GM23338 (cell line): ENCODE results near the gene RHEX.
"Not testable (repeated sequence)": the region's sequence is repeated elsewhere in the genome, so short reads cannot be mapped to it uniquely, and the experiment has no call there.

Source experiments
- EZH2 ChIP-seq: fragments of 200-600 bp; sonication (generic); IDR thresholded peaks from one replicate; pipeline ENCODE4 v1.8.0; 2017; ENCODE audit warnings: antibody characterized with exemption, mild to moderate bottlenecking, low read depth; ENCODE audit not compliant: unreplicated experiment
- EZH2phosphoT487 ChIP-seq: fragments of 200-600 bp; sonication (generic); IDR thresholded peaks from one replicate; pipeline ENCODE4 v1.8.1; 2018; ENCODE audit warnings: antibody characterized with exemption; ENCODE audit not compliant: unreplicated experiment
- JUNB ChIP-seq: IDR thresholded peaks from one replicate; pipeline ENCODE4 v1.6.1; 2016; ENCODE audit warnings: antibody characterized with exemption; ENCODE audit not compliant: unreplicated experiment
- POLR2AphosphoS5 ChIP-seq: IDR thresholded peaks from 2 replicates; pipeline ENCODE4 v1.6.1; 2016; ENCODE audit warnings: antibody characterized with exemption, low read depth
- ZNF331 ChIP-seq: fragments of 250-450 bp; sonication (Bioruptor Pico); IDR thresholded peaks from 2 replicates; pipeline ENCODE4 v1.5.0; 2020; ENCODE audit warnings: low read depth, mild to moderate bottlenecking, moderate library complexity
- TF ChIP-seq, protein P1 (sequence below), 2 experiments: fragments of 200-600 bp in 1 of 2; sonication (generic) in 1 of 2; conservative IDR thresholded peaks; 2 replicates each; pipeline versions ENCODE4 v1.5.1 to v1.6.1; 2016 to 2017; ENCODE audit warnings: antibody characterized with exemption in 2 of 2, low read depth in 2 of 2, mild to moderate bottlenecking in 2 of 2, moderate library complexity in 1 of 2
- TF ChIP-seq, protein P2 (sequence below): IDR thresholded peaks from one replicate; pipeline ENCODE4 v1.6.1; 2018; ENCODE audit warnings: antibody characterized with exemption; ENCODE audit not compliant: unreplicated experiment
- TF ChIP-seq, protein P3 (sequence below): IDR thresholded peaks from 2 replicates; pipeline ENCODE4 v1.6.1; 2016; ENCODE audit warnings: antibody characterized with exemption

DNA sequence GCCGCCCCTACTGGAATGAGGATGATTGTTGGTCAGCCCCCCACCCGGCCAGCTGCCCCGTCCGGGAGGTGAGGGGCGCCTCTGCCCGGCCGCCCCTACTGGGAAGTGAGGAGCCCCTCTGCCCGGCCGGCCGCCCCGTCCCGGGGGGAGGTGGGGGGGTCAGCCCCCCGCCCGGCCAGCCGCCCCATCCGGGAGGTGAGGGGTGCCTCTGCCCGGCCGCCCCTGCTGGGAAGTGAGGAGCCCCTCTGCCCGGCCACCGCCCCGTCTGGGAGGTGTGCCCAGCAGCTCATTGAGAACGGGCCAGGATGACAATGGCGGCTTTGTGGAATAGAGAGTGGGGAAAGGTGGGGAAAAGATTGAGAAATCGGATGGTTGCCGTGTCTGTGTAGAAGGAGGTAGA lies 11.5 kb downstream of the RHEX start:
- TF ChIP-seq, protein P1, sequence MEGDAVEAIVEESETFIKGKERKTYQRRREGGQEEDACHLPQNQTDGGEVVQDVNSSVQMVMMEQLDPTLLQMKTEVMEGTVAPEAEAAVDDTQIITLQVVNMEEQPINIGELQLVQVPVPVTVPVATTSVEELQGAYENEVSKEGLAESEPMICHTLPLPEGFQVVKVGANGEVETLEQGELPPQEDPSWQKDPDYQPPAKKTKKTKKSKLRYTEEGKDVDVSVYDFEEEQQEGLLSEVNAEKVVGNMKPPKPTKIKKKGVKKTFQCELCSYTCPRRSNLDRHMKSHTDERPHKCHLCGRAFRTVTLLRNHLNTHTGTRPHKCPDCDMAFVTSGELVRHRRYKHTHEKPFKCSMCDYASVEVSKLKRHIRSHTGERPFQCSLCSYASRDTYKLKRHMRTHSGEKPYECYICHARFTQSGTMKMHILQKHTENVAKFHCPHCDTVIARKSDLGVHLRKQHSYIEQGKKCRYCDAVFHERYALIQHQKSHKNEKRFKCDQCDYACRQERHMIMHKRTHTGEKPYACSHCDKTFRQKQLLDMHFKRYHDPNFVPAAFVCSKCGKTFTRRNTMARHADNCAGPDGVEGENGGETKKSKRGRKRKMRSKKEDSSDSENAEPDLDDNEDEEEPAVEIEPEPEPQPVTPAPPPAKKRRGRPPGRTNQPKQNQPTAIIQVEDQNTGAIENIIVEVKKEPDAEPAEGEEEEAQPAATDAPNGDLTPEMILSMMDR (conservative IDR thresholded peaks at IDR 0.05; ENCODE audit: low read depth in 2 of 2): not testable (repeated sequence)
- TF ChIP-seq POLR2AphosphoS5; EZH2; EZH2phosphoT487; JUNB; ZNF331 (CRISPR knock-in tag): not testable (repeated sequence)
- TF ChIP-seq, protein P2, sequence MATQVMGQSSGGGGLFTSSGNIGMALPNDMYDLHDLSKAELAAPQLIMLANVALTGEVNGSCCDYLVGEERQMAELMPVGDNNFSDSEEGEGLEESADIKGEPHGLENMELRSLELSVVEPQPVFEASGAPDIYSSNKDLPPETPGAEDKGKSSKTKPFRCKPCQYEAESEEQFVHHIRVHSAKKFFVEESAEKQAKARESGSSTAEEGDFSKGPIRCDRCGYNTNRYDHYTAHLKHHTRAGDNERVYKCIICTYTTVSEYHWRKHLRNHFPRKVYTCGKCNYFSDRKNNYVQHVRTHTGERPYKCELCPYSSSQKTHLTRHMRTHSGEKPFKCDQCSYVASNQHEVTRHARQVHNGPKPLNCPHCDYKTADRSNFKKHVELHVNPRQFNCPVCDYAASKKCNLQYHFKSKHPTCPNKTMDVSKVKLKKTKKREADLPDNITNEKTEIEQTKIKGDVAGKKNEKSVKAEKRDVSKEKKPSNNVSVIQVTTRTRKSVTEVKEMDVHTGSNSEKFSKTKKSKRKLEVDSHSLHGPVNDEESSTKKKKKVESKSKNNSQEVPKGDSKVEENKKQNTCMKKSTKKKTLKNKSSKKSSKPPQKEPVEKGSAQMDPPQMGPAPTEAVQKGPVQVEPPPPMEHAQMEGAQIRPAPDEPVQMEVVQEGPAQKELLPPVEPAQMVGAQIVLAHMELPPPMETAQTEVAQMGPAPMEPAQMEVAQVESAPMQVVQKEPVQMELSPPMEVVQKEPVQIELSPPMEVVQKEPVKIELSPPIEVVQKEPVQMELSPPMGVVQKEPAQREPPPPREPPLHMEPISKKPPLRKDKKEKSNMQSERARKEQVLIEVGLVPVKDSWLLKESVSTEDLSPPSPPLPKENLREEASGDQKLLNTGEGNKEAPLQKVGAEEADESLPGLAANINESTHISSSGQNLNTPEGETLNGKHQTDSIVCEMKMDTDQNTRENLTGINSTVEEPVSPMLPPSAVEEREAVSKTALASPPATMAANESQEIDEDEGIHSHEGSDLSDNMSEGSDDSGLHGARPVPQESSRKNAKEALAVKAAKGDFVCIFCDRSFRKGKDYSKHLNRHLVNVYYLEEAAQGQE: not testable (repeated sequence)
- TF ChIP-seq, protein P3, sequence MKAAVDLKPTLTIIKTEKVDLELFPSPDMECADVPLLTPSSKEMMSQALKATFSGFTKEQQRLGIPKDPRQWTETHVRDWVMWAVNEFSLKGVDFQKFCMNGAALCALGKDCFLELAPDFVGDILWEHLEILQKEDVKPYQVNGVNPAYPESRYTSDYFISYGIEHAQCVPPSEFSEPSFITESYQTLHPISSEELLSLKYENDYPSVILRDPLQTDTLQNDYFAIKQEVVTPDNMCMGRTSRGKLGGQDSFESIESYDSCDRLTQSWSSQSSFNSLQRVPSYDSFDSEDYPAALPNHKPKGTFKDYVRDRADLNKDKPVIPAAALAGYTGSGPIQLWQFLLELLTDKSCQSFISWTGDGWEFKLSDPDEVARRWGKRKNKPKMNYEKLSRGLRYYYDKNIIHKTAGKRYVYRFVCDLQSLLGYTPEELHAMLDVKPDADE: not testable (repeated sequence)
